Adrenal gland (tissue), 5 donors: ENCODE data around the gene CCZ1.
"Not testable (repeated sequence)": the region's sequence is repeated elsewhere in the genome, so short reads cannot be mapped to it uniquely, and the experiment has no call there.

Experiments
- POLR2A ChIP-seq, 2 donors: fragments of 450-650 bp; IDR thresholded peaks; one replicate each; pipeline ENCODE4 v1.6.1; 2017; ENCODE audit warnings: antibody characterized with exemption in 2 of 2, mild to moderate bottlenecking in 2 of 2, moderate library complexity in 1 of 2
- TF ChIP-seq, protein P1 (sequence below), 6 experiments: fragments of 450-650 bp in 4 of 6; fragments of 200-600 bp in 2 of 6; sonication (generic) in 1 of 6; IDR thresholded peaks; 1 replicate in 5 of 6; 2 replicates in 1 of 6; pipeline versions ENCODE4 v1.5.1 to v1.8.0; 2016 to 2021; ENCODE audit warnings: antibody characterized with exemption in 6 of 6, mild to moderate bottlenecking in 2 of 6, moderate library complexity in 1 of 6
- donor health status: DM: no; HTN: no; CAD: no.

- TF ChIP-seq, protein P1, sequence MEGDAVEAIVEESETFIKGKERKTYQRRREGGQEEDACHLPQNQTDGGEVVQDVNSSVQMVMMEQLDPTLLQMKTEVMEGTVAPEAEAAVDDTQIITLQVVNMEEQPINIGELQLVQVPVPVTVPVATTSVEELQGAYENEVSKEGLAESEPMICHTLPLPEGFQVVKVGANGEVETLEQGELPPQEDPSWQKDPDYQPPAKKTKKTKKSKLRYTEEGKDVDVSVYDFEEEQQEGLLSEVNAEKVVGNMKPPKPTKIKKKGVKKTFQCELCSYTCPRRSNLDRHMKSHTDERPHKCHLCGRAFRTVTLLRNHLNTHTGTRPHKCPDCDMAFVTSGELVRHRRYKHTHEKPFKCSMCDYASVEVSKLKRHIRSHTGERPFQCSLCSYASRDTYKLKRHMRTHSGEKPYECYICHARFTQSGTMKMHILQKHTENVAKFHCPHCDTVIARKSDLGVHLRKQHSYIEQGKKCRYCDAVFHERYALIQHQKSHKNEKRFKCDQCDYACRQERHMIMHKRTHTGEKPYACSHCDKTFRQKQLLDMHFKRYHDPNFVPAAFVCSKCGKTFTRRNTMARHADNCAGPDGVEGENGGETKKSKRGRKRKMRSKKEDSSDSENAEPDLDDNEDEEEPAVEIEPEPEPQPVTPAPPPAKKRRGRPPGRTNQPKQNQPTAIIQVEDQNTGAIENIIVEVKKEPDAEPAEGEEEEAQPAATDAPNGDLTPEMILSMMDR (IDR thresholded peaks at IDR 0.05): not testable (repeated sequence)
- not testable (repeated sequence) for TF ChIP-seq POLR2A (IDR thresholded peaks at IDR 0.05)
Measured at GRCh38 chr7:5924630-5925029, 26.1 kb downstream of the CCZ1 start.
